GM12874 (cell line): ENCODE results near the gene GRK4.

Source experiments
- TF ChIP-seq, protein P1 (sequence below): IDR thresholded peaks from 2 replicates; pipeline ENCODE4 v1.5.1; 2011; ENCODE audit warnings: low read depth, mild to moderate bottlenecking, control low read depth, low read length, moderate library complexity; ENCODE audit not compliant: insufficient read depth

Gene GRK4

GRCh38 chr4:2963175-2963965, at the start of gene GRK4, which contains the start of gene NOP14:
TSS of gene GRK4 (plus strand) at chr4:2963571. CDS start at chr4:2964071, 500 bp downstream.
TSS of gene NOP14 (minus strand) at chr4:2963406. CDS start at chr4:2963319, 87 bp downstream.
- TF ChIP-seq, protein P1, sequence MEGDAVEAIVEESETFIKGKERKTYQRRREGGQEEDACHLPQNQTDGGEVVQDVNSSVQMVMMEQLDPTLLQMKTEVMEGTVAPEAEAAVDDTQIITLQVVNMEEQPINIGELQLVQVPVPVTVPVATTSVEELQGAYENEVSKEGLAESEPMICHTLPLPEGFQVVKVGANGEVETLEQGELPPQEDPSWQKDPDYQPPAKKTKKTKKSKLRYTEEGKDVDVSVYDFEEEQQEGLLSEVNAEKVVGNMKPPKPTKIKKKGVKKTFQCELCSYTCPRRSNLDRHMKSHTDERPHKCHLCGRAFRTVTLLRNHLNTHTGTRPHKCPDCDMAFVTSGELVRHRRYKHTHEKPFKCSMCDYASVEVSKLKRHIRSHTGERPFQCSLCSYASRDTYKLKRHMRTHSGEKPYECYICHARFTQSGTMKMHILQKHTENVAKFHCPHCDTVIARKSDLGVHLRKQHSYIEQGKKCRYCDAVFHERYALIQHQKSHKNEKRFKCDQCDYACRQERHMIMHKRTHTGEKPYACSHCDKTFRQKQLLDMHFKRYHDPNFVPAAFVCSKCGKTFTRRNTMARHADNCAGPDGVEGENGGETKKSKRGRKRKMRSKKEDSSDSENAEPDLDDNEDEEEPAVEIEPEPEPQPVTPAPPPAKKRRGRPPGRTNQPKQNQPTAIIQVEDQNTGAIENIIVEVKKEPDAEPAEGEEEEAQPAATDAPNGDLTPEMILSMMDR, result 0 out of 2 replicates have a peak, but pooled peaks have one; percentile 18

GRCh38 chr4:2914256-2915126, 48.9 kb upstream of the GRK4 start:
- TF ChIP-seq, protein P1, result no peak

DNA sequence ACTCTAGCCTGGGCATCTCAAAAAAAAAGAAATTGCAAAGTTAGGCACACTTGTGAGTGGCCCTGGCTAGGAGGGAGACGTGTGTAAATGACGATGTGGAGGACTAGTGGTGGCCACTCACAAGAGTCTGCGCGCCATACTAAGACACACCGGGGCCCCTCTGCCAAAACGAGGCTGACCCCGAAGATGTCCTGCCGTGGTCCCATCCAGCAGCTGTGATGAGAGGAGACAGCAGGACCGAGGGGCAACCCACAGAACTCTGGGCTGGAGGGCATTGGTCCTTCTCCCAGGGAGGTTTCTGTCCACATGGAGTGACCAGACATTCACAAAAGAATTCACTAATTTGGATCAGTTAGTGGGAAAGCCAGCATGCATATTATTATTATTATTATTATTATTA, 47.6 kb upstream of the GRK4 start:
- TF ChIP-seq, protein P1, result no peak

GRCh38 chr4:2923141-2923551, 40.2 kb upstream of the GRK4 start:
- TF ChIP-seq, protein P1, result no peak

DNA sequence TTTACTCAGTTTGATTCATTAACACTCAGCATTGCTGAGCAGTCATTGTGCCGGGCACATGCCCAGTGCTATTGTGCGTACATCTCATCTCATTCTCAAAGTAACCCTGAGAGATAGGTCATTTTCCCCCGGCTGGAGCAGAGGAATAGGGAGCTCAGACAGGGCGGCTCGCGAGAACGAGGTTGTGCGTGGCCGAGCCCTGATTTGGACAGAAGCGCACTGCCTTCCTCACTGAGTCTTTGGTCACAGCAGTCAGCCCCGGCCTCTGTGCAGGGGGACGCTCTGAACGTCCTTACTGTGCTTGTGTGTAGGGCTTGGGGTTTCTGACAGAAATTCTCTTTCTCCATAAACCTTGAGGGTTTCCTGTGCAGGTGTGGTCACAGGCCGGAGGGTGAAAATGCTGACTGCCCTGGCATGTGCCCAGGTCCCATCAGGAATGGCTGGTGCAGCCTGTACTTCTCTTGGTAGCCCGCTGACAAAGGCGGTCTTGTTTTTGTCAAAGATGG, 39.6 kb upstream of the GRK4 start:
- TF ChIP-seq, protein P1, result no peak

DNA sequence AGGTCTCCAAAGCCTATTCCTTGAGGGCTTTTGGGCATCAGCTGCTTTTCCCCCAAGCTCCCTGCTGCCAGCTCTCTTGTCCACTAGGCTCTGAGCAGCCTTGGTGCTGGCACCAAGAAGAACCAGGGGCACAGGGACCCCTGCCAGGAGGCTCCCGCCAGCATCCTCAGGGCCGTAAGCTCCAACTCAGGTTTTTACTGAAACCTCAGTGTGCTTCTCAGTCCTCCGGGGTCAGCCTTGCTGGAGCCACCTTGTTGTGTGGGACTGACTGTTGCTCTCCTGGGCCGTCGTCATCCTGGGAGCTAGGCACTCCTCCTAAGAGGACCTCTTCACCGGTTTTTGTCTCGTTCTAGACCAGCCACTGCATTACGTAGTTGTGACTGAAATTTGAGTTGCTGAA, 39.1 kb upstream of the GRK4 start:
- TF ChIP-seq, protein P1, result no peak

DNA sequence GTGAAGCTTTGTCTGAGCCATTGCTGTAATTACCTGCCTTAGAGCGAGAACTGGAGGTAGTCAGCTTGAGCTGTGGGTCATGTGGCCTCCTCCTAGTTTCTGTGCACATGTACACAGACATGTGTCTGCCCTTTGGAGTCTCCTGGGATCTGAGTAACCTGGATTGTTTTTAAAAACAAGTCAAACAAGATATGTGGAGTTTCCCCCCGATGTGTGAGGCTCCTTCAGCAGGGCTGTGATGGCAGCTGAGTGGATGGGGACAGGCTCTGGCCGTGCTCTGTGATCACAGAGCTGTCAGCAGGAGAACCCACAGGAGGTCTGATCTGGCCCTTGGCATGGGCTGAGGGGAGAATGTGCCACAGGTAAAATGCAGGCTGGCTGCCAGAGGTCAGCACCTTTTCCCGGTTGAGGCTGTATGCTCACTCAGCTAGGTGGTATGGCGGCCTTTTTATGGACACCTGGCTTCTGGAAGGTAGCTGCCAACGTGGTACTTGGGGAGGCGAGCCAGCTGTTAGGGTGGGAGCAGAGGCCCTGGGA, 38.5 kb upstream of the GRK4 start:
- TF ChIP-seq, protein P1, result no peak
